Nephron (organoid): Measurements from ENCODE around the gene CCDC40.
"Not testable (repeated sequence)": the region's sequence is repeated elsewhere in the genome, so short reads cannot be mapped to it uniquely, and the experiment has no call there.

Source experiments
- H3K27ac Mint-ChIP-seq, 3 experiments: 2 replicates each; pipeline ENCODE4 v1.8.0; 2020; ENCODE audit warnings: mixed read lengths in 3 of 3, mild to moderate bottlenecking in 2 of 3, moderate library complexity in 1 of 3
- H3K27me3 Mint-ChIP-seq: 2 replicates; pipeline ENCODE4 v1.8.0; 2021; ENCODE audit warnings: low read depth, mild to moderate bottlenecking, moderate library complexity, mixed read lengths
- H3K36me3 Mint-ChIP-seq: 2 replicates; pipeline ENCODE4 v1.8.0; 2020; ENCODE audit warnings: low read depth, mixed read lengths
- H3K4me1 Mint-ChIP-seq: 2 replicates; pipeline ENCODE4 v1.8.0; 2020; ENCODE audit warnings: mixed read lengths
- H3K4me3 Mint-ChIP-seq, 3 experiments: 2 replicates each; pipeline ENCODE4 v1.8.0; 2020; ENCODE audit warnings: mild to moderate bottlenecking in 3 of 3, mixed read lengths in 3 of 3, moderate library complexity in 2 of 3
- H3K9me3 Mint-ChIP-seq: 2 replicates; pipeline ENCODE4 v1.8.0; 2020; ENCODE audit warnings: mixed read lengths
- TF ChIP-seq, protein P1 (sequence below), 3 experiments: fragments of 200-600 bp; sonication (generic); IDR thresholded peaks; one replicate each; pipeline ENCODE4 v1.5.0; 2021; ENCODE audit warnings: antibody characterized with exemption in 3 of 3; ENCODE audit not compliant: unreplicated experiment in 3 of 3

Gene CCDC40

DNA sequence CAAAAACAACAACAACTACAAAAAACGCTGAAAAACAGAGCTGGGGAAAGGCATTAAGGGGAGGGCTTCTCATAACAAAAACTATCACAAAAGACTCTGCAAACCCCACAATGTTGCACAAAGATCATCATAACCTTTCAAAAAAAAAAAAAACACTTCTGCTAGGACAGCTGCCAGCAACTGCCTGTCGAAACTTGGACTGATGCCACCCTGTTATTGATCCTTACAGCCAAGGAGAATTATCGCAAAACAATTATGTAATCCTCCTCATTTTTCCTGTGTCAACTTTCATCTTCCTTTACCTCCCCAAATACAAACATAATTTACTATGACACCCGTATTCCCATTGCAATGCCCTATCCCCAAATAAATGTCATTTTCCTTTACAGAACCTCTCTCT lies 9.3 kb downstream of the CCDC40 start:
- Mint-ChIP-seq H3K27ac (no peak overlapping the region), H3K4me3 (no peak overlapping the region), H3K9me3 (peaks cover 6% of the 10 kb centered on the region), H3K4me1 (peaks cover 14% of the 10 kb centered on the region), H3K27me3 (no peaks in the 10 kb centered on the region), H3K36me3 (peaks cover 65% of the 10 kb centered on the region)
- TF ChIP-seq, protein P1, sequence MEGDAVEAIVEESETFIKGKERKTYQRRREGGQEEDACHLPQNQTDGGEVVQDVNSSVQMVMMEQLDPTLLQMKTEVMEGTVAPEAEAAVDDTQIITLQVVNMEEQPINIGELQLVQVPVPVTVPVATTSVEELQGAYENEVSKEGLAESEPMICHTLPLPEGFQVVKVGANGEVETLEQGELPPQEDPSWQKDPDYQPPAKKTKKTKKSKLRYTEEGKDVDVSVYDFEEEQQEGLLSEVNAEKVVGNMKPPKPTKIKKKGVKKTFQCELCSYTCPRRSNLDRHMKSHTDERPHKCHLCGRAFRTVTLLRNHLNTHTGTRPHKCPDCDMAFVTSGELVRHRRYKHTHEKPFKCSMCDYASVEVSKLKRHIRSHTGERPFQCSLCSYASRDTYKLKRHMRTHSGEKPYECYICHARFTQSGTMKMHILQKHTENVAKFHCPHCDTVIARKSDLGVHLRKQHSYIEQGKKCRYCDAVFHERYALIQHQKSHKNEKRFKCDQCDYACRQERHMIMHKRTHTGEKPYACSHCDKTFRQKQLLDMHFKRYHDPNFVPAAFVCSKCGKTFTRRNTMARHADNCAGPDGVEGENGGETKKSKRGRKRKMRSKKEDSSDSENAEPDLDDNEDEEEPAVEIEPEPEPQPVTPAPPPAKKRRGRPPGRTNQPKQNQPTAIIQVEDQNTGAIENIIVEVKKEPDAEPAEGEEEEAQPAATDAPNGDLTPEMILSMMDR (IDR thresholded peaks at IDR 0.05; ENCODE audit: unreplicated experiment in 3 of 3): no peak

DNA sequence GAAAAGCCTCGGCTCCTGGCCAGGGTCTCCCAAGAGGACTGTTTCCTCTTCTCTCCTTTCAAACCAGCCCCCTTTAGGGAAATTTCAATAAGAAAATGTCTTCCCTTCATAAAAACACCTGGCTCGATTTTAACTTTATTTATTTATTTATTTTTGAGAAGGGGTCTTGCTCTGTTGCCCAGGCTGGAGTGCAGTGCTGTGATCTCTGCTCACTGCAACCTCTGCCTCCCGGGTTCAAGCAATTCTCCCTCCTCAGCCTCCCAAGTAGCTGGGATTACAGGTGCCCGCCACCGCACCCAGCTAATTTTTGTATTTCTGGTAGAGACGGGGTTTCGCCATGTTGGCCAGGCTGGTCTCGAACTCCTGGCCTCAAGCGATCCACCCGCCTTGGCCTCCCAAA lies 10.3 kb downstream of the CCDC40 start:
- peaks cover 64% of the 10 kb centered on the region for H3K36me3 Mint-ChIP-seq
- H3K27ac Mint-ChIP-seq, H3K27me3 Mint-ChIP-seq, H3K4me3 Mint-ChIP-seq, H3K9me3 Mint-ChIP-seq: not testable (repeated sequence)
- H3K4me1 Mint-ChIP-seq: peaks cover 14% of the 10 kb centered on the region

DNA sequence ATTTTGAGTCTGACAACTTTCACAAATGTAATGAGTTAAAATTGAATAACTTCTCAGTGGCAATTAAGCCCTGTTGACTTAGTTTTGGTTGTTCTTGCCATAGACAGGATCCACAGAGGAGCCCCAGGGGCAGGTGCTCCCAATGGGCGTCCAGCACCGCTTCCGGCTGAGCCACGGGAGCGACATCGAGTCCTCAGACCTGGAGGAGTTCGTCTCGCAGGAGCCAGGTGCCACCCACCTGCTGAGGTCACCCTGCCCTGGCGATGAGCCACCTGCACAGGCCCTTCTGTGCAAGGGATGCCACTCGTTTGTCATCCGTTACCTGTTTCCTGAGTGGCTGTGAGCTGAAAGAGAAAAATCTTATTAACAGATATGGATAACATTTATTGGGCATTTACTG lies 10.7 kb downstream of the CCDC40 start:
- Mint-ChIP-seq H3K36me3 (peaks cover 64% of the 10 kb centered on the region), H3K4me3 (no peak overlapping the region), H3K4me1 (peaks cover 14% of the 10 kb centered on the region), H3K27ac (no peak overlapping the region), H3K27me3 (no peaks in the 10 kb centered on the region), H3K9me3 (peaks cover 6% of the 10 kb centered on the region)
- TF ChIP-seq, protein P1 (IDR thresholded peaks at IDR 0.05; ENCODE audit: unreplicated experiment in 3 of 3): no peak

DNA sequence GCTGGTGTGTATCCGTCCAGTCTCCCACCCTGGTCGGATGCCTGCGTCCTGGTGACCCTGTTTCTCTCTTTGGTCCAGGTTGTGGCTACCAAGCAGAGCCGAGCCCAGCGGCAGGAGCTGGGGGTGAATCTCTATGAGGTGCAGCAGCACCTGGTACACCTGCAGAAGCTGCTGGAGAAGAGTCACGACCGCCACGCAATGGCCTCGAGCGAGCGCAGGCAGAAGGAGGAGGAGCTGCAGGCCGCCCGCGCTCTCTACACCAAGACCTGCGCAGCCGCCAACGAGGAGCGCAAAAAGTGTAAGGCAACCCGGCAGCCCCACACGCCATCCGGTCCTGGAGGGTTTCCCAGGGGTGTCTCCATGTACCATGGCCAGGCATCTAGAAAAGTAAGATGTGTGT lies 13.5 kb downstream of the CCDC40 start:
- Mint-ChIP-seq H3K27me3 (no peaks in the 10 kb centered on the region), H3K9me3 (no peaks in the 10 kb centered on the region), H3K27ac (no peak overlapping the region), H3K4me1 (peaks cover 19% of the 10 kb centered on the region), H3K4me3 (no peak overlapping the region), H3K36me3 (peaks cover 52% of the 10 kb centered on the region)
- TF ChIP-seq, protein P1 (IDR thresholded peaks at IDR 0.05; ENCODE audit: unreplicated experiment in 3 of 3): no peak

DNA sequence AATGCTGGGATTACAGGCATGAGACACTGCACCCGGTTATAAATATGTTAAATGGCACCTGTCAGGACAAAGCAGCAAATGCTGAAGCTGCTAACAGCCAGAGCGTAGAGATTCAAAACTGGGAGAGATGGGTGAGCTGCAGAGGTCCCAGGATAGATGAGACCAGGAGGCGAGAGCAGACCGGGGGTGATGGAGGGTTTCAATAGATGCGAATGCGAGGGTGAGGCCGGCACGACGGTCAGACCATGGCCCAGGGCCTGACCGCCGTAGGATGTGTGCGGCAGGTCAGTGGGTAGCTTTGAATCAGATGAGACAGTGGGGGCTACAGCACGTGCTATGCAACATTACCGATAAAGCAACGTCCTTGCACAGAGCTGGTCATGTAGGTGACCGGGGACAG lies 14.3 kb downstream of the CCDC40 start:
- no peak overlapping the region for H3K4me3 Mint-ChIP-seq
- H3K36me3 Mint-ChIP-seq: peaks cover 45% of the 10 kb centered on the region
- TF ChIP-seq, protein P1 (IDR thresholded peaks at IDR 0.05; ENCODE audit: unreplicated experiment in 3 of 3): no peak
- no peak overlapping the region for H3K27ac Mint-ChIP-seq
- no peaks in the 10 kb centered on the region for H3K27me3 Mint-ChIP-seq
- no peaks in the 10 kb centered on the region for H3K9me3 Mint-ChIP-seq
- peaks cover 17% of the 10 kb centered on the region for H3K4me1 Mint-ChIP-seq

DNA sequence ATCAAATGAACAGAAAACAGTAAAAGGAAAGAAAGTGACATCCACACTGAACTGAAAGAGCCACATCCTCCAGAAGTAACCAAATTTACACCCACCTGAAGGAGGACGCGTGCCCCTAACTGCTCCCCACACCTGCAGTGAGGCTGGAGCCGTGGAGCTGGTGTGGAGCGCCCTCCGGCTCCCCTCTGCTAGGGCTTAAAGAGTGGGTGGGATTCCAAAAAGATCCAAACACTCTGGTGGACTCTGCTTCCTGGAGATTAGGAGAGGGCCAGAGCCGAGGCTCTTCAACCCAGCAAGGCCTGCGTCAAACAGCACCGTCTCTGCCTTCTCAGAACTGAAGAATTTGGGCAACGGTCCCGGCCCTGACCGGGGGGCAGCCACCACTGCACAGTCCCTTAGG lies 15.2 kb downstream of the CCDC40 start:
- H3K9me3 Mint-ChIP-seq: no peaks in the 10 kb centered on the region
- peaks cover 13% of the 10 kb centered on the region for H3K4me1 Mint-ChIP-seq
- TF ChIP-seq, protein P1 (IDR thresholded peaks at IDR 0.05; ENCODE audit: unreplicated experiment in 3 of 3): no peak
- no peaks in the 10 kb centered on the region for H3K27me3 Mint-ChIP-seq
- H3K4me3 Mint-ChIP-seq: no peak overlapping the region
- peaks cover 40% of the 10 kb centered on the region for H3K36me3 Mint-ChIP-seq
- no peak overlapping the region for H3K27ac Mint-ChIP-seq
